Activated naive CD8-positive, alpha-beta T cell treated with anti-CD3 and anti-CD28 coated beads, Interleukin-2, amount 50 U/mL, for 16 hours (primary cell): Measurements from ENCODE around the gene ITM2B.
"Not testable (repeated sequence)": the region's sequence is repeated elsewhere in the genome, so short reads cannot be mapped to it uniquely, and the experiment has no call there.

ENCODE experiments used
- DNase-seq: peaks from one replicate; pipeline ENCODE4 v3.0.0-alpha.2; 2020; ENCODE audit warnings: low read depth, low spot score

The ITM2B gene

DNA sequence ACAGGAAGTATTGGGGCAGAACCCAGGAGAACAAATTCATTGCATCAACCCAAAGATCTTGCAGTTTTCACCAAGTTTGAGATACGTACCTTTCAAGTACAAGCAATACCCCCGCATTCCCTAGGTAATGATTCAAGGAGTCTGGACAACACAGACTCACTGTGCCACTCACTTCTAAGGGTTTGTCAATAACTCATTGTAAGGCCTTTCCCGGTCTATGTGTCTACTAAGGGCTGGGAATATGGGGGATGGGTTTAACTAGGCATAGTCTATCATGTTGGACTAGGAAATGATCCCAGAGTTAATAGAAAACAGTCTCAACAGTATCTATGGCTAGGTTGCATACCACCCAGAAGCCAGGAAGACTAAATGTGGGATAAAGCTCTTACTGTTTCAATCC lies 8.3 kb upstream of the ITM2B start:
- no peak for DNase-seq

DNA sequence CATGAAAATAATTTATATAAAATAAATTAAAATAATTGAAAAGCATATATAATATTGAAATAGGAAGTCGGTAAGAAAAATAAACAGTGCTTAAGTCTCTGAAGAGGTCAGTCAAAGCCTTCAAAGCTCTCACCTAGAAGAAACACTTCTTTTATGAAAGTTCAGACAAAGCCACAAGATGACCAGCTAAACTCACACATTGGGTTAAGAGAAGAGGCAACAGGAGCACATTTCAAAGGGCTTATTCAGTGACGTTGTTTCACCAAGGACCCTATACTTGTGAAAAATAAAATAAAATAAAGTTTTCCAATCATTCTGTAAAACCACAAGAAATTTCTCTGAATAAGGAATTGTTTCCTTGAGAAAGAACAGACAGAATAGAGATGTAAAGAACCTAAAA lies 2.5 kb upstream of the ITM2B start:
- DNase-seq = no peak

DNA sequence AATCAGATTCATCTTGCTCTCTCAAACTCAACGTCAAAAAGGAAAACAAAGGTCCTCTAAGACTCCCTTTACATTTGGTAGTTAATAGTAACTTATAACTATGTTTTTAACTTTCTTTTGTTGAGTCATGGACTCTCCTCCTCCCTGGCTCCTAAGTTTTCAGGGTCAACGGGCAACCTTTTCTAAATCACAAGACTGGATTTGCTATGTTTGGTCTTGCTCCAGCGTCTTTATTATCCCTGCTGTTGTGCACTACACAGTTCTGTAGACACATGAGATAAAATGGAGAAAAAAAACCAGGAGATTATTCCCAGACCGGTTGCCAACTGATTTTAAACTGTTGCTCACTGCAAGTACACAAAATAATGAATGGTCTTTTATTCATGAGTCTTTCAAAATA lies 1.9 kb upstream of the ITM2B start:
- no peak for DNase-seq

GRCh38 chr13:48231933-48232332 lies 1.1 kb upstream of the ITM2B start:
- DNase-seq = no peak

- DNase-seq = no peak
Observed at GRCh38 chr13:48232420-48233045, 473 bp upstream of the ITM2B start.

DNA sequence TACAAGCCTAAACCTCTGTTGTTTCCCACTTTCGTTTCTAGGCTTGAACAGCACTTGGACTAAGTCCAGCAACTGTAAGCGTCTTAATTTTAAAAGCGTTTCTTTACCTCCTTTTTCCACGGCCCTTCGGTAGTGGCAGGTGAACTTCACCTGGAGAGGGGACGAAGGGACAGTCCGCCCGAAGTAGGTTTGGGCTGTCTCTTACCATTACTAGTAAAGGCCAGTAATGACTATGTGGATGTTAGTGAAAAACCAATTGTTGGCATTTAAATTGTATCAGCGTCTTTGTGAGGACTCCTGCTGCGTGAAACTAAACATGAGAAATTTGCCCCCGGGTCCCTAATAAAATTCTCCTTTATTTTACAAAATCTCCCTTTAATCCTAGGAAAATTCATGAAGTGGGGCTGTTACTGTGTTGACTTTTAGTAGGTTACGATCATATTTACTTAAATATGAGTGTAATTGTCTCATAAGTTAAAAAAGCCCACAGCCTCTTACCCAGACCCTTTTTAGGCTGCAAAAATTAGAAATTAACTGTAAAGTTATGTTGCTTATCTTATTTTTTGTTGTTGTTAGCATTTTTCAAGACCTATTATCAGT lies 983 bp downstream of the ITM2B start:
- no peak for DNase-seq

DNA sequence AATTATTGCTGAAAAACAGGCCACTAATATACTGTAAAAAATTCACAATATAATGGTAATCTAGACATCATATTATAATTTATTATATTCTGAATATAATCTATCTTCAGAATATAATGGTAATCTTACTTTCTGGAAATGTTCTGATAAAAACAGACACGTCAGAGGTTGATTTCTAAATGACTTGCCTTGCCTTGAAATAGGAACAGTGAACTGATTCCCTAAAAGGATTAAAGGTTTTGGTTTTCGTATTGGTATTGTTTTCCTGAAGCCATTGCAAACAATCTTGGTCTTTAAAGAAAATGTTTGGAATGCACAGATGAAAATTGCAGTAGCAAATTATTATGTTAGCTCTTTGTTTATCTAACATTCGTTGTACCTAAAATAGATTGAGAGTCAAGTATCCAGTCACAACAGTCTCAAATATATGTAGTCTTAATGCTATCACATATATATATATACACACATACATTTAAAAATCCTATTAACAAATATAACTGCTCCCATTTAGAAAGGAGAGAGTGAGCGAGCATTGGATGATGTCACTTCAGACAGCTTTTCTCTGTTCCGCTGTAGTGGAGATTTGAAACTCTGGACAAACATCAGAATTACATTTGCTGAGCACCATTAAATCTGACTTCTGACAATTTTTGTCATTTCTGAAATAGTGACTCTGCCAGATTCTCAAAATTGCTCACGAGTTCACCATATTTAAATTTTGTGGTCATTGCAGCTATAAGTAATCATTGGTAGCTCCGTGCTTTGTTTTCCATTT lies 1.7 kb downstream of the ITM2B start:
- no peak for DNase-seq

GRCh38 chr13:48235341-48236135 lies 2.5 kb downstream of the ITM2B start:
- DNase-seq = no peak

- DNase-seq = no peak
Observed at GRCh38 chr13:48236528-48237353, 3.7 kb downstream of the ITM2B start.

DNA sequence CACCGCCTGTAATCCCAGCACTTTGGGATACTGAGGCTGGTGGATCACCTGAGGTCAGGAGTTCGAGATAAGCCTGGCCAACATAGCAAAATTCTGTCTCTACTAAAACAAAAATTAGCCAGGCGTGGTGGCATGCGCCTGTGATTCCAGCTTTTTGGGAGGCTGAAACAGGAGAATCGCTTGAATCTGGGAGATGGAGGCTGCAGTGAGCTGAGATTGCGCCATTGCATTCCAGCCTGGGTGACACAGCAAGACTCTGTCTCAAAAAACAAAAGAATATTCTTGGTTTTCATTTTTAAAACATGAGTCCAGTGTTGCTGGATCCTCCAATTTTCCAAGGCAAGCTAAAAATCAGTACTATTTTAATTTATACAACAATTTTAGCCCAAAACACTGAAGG lies 6.4 kb downstream of the ITM2B start:
- not testable (repeated sequence) for DNase-seq

DNA sequence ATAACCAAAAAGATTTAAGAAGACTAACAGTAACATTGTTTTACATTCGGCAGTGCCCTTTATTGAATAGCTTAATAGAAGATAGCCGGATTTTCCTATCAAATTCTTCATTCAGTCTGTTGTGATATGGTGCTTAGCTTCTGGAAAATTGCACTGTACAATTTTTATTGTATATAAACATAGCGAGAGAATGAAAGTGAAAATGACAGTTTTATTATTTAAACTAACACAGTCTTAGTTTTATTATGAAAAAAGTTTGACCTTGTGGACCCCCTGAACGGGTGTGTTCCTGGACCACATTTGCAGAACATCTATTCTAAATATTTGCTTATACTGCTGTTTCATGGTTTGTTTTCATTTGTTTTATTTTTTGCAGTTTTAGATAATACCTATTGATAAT lies 8.6 kb downstream of the ITM2B start:
- no peak for DNase-seq

DNA sequence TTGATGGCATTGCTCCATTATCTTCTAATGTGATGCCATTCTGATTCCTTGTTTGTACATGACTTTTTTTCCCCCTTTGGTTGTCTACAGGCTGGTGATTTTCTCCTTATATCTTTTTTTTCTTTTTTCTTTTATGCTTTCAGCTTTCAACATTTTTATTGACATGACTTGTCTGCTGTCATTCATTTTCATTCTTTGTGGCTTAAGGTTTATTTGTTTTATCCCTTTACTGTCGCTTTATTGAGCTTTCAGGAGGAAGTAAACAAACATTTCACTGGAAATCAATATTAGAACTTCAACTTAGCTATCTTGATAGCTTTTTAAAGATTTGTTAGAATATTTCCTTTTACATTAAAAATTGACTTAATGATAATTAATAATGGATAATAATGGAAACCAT lies 9.7 kb downstream of the ITM2B start:
- no peak for DNase-seq

DNA sequence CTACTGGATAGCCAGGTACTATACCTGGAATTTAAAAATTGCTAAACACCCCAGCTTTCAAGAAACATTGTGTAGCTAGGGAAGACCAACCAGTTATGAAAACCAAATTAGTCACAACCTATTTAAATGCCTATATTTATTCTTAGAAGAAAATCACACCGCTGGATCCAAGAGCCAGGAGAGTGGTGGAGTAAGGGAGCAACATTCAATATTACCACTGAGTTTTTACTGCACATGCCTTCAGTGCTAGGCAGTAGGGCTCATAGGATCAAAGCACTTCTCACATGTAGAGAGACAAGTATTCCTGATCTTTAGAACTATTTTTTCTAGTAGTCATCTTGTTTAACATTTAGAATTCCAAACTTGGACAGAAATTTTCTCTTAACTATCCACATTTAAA lies 11.2 kb downstream of the ITM2B start:
- DNase-seq = no peak

- no peak for DNase-seq
Observed at GRCh38 chr13:48246102-48246501, 13.1 kb downstream of the ITM2B start.

GRCh38 chr13:48249018-48249417 lies 16.0 kb downstream of the ITM2B start:
- DNase-seq = no peak

DNA sequence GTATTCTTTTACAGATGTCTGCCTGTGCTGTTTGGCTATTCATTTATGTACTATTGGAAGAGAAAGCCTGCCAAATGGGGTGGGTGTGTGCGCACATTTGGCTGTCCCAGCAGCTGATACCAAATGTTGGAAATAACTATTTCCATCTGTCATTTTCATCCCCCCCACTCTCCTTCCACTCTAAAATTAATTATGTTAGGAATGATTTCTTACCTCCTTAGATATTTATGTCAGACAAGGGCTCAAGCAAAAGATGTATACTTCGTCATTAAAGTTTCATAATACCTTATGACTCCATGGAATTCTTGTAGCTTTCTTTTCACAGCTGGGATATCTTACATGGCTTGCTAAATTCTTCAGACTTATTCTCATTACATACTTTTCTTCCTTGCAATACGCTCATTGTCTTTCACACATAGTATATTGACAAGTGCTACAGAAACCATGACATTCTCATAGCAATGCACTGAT lies 18.6 kb downstream of the ITM2B start:
- DNase-seq = no peak

GRCh38 chr13:48252176-48252575 lies 19.2 kb downstream of the ITM2B start:
- DNase-seq = no peak

DNA sequence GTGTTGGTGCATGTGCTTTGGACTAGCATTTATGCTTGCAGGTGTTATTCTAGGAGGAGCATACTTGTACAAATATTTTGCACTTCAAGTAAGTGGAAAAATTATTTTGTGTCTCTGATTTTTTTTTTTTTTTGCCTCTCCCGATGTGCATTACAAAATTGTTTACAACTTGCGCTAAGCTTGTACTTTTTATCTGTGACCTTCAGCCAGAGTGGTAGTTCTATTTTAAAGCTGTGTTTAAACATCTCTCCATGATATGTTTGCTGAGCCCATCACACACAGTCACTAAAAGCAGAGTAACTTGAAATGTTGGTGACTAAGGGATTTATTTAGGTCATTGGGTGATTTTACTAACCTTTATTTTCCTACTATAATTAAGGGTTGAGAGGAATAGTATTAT lies 20.8 kb downstream of the ITM2B start:
- DNase-seq = no peak

GRCh38 chr13:48255090-48255489 lies 22.1 kb downstream of the ITM2B start:
- DNase-seq = no peak

- DNase-seq = no peak
Observed at GRCh38 chr13:48255954-48256353, 22.9 kb downstream of the ITM2B start.

DNA sequence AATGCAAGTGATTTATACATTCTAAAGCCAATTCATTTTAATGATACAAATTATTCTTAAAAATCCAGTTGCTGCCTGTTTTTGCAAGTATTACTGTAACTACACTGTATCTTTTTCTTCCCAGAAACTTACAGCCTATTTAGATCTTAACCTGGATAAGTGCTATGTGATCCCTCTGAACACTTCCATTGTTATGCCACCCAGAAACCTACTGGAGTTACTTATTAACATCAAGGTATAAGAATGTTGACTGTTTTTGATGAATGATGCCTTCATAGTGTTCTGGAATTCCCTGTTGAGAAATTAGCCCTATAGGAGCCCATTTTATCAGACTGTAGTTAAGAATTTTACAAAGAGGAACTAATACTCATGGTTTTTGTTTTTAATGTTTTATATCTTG lies 25.0 kb downstream of the ITM2B start:
- DNase-seq = no peak
